ENCODE data around the gene KCNT2.

KCNT2 gene

DNA sequence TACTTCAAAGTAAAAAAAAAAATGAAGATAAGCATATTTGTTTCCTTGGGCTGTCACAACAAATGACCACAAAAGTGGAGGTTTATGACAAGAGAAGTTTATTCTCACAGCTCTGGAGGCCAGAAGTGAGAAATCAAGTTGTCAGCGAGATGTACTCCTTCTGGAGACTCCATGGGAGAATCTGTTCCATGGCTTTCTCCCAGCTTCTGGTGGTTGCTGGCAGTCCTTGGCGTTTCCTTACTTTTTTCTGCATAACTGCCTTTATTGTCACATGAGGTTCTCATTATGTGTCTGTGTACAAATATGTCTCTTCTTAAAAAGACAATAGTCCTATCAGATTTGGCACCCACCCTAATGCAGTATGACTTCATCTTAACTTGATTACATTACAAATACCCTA lies 398.3 kb downstream of the KCNT2 start:
- Histone ChIP-seq H2AFZ (ENCODE audit: low read depth) (no peak overlapping the region), H3K4me1 (ENCODE audit: low read depth, poor library complexity, severe bottlenecking) (no peaks in the 10 kb centered on the region), H3K27me3 (ENCODE audit: insufficient read depth, low read depth) (no peaks in the 10 kb centered on the region), H4K20me1 (ENCODE audit: insufficient read depth) (no peaks in the 10 kb centered on the region), H3K36me3 (ENCODE audit: insufficient read depth) (no peaks in the 10 kb centered on the region), H3K9ac (no peak overlapping the region), H3K79me2 (ENCODE audit: insufficient read depth, low read depth) (no peaks in the 10 kb centered on the region), H3K4me3 (IDR thresholded peaks at IDR 0.05; ENCODE audit: insufficient read depth, low read depth, low read length) (no peak overlapping the region), H3K4me2 (no peak overlapping the region), H3K27ac (no peak overlapping the region)
- TF ChIP-seq, protein P1, sequence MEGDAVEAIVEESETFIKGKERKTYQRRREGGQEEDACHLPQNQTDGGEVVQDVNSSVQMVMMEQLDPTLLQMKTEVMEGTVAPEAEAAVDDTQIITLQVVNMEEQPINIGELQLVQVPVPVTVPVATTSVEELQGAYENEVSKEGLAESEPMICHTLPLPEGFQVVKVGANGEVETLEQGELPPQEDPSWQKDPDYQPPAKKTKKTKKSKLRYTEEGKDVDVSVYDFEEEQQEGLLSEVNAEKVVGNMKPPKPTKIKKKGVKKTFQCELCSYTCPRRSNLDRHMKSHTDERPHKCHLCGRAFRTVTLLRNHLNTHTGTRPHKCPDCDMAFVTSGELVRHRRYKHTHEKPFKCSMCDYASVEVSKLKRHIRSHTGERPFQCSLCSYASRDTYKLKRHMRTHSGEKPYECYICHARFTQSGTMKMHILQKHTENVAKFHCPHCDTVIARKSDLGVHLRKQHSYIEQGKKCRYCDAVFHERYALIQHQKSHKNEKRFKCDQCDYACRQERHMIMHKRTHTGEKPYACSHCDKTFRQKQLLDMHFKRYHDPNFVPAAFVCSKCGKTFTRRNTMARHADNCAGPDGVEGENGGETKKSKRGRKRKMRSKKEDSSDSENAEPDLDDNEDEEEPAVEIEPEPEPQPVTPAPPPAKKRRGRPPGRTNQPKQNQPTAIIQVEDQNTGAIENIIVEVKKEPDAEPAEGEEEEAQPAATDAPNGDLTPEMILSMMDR (conservative IDR thresholded peaks at IDR 0.05; ENCODE audit: low read depth, low read length) = no peak

DNA sequence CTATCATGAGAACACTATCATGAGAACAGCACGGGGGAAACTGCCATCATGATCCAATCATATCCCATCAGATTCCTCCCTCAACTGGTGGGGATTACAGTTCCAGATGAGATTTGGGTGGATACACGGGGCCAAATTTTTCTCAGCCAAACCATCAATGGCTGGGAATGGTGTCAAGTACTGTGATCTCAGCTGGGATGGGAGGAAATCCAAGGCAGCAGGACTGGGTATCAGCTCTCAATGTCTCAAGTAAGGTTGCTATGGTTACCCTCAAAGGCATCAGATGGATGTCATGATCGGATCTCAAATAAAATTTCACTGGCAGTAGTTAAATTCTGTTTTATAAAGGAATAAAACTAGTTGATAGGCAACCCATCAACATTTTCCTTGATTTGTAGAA lies 399.0 kb downstream of the KCNT2 start:
- Histone ChIP-seq H2AFZ (ENCODE audit: low read depth) (no peak overlapping the region), H3K9ac (no peak overlapping the region), H3K4me1 (ENCODE audit: low read depth, poor library complexity, severe bottlenecking) (no peaks in the 10 kb centered on the region), H3K79me2 (ENCODE audit: insufficient read depth, low read depth) (no peaks in the 10 kb centered on the region), H3K27me3 (ENCODE audit: insufficient read depth, low read depth) (no peaks in the 10 kb centered on the region), H3K4me2 (no peak overlapping the region), H3K27ac (no peak overlapping the region), H4K20me1 (ENCODE audit: insufficient read depth) (no peaks in the 10 kb centered on the region), H3K36me3 (ENCODE audit: insufficient read depth) (no peaks in the 10 kb centered on the region), H3K4me3 (IDR thresholded peaks at IDR 0.05; ENCODE audit: insufficient read depth, low read depth, low read length) (no peak overlapping the region)
- TF ChIP-seq, protein P1 (conservative IDR thresholded peaks at IDR 0.05; ENCODE audit: low read depth, low read length) = no peak

DNA sequence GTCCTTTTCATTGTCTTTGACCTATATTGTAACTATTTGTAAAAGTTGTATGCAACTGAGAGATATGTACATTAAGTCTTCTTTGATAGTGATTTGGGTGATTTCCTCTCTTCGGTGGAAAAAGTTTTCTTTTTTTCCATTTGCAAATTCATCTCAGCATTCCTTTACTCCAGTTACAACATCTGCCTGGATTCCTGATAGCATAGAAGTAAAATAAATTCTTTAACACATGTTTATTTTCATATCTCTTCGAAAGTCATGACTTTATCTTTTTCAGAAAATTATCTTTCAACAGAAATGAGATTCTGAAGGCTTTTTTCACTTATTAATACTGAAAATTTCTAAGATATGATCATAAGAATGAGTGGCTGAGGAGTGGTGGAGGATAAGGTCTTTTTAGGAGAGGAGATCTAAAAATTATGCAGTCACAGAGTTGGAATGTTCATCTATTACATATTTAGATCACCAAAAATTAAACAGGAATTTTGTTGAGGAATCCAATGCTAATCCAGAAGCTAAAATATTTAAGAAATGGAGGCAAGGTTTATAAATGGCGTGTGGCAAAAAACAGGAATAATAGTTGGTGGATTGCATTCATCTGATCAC lies 400.5 kb downstream of the KCNT2 start:
- Histone ChIP-seq H4K20me1 (ENCODE audit: insufficient read depth) (no peaks in the 10 kb centered on the region), H3K27ac (no peak overlapping the region), H2AFZ (ENCODE audit: low read depth) (no peak overlapping the region), H3K27me3 (ENCODE audit: insufficient read depth, low read depth) (no peaks in the 10 kb centered on the region), H3K36me3 (ENCODE audit: insufficient read depth) (no peaks in the 10 kb centered on the region), H3K79me2 (ENCODE audit: insufficient read depth, low read depth) (no peaks in the 10 kb centered on the region), H3K4me1 (ENCODE audit: low read depth, poor library complexity, severe bottlenecking) (no peaks in the 10 kb centered on the region), H3K4me3 (IDR thresholded peaks at IDR 0.05; ENCODE audit: insufficient read depth, low read depth, low read length) (no peak overlapping the region), H3K9ac (no peak overlapping the region), H3K4me2 (no peak overlapping the region)
- TF ChIP-seq, protein P1 (conservative IDR thresholded peaks at IDR 0.05; ENCODE audit: low read depth, low read length) = no peak

DNA sequence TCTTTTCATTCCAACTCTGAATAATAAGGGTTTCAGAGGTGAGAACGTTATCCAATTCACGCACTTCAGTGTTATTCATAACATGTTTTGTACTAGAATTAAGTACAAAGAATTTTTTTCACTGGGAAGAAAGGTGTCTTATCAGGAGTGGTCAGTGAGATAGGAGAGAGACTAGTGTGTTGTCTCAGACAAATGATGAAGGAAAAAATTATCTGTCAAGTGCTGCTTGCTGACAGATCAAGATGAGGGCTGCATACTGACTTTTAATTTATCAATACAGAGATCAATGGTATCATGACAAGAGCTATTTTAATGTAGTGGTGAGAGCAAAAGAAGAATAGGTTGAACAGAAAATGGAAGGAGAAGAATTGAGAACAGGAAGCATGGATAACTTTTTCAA lies 402.4 kb downstream of the KCNT2 start:
- Histone ChIP-seq H4K20me1 (ENCODE audit: insufficient read depth) (no peaks in the 10 kb centered on the region), H3K79me2 (ENCODE audit: insufficient read depth, low read depth) (no peaks in the 10 kb centered on the region), H3K27ac (no peak overlapping the region), H3K36me3 (ENCODE audit: insufficient read depth) (no peaks in the 10 kb centered on the region), H3K4me1 (ENCODE audit: low read depth, poor library complexity, severe bottlenecking) (no peaks in the 10 kb centered on the region), H3K4me2 (no peak overlapping the region), H3K4me3 (IDR thresholded peaks at IDR 0.05; ENCODE audit: insufficient read depth, low read depth, low read length) (no peak overlapping the region), H2AFZ (ENCODE audit: low read depth) (no peak overlapping the region), H3K27me3 (ENCODE audit: insufficient read depth, low read depth) (no peaks in the 10 kb centered on the region), H3K9ac (no peak overlapping the region)
- TF ChIP-seq, protein P1 (conservative IDR thresholded peaks at IDR 0.05; ENCODE audit: low read depth, low read length) = no peak

Data from KMS-11 (cell line).